AML-193 (cell line): ENCODE measurements around the gene ENTREP3.
"Not testable (repeated sequence)": the region's sequence is repeated elsewhere in the genome, so short reads cannot be mapped to it uniquely, and the experiment has no call there.

Experiments
- DNase-seq, 2 experiments: peaks; one replicate each; lab custom pipeline; 2025; lab: John Stamatoyannopoulos, UW

Gene ENTREP3, protein sequence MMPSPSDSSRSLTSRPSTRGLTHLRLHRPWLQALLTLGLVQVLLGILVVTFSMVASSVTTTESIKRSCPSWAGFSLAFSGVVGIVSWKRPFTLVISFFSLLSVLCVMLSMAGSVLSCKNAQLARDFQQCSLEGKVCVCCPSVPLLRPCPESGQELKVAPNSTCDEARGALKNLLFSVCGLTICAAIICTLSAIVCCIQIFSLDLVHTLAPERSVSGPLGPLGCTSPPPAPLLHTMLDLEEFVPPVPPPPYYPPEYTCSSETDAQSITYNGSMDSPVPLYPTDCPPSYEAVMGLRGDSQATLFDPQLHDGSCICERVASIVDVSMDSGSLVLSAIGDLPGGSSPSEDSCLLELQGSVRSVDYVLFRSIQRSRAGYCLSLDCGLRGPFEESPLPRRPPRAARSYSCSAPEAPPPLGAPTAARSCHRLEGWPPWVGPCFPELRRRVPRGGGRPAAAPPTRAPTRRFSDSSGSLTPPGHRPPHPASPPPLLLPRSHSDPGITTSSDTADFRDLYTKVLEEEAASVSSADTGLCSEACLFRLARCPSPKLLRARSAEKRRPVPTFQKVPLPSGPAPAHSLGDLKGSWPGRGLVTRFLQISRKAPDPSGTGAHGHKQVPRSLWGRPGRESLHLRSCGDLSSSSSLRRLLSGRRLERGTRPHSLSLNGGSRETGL

DNA sequence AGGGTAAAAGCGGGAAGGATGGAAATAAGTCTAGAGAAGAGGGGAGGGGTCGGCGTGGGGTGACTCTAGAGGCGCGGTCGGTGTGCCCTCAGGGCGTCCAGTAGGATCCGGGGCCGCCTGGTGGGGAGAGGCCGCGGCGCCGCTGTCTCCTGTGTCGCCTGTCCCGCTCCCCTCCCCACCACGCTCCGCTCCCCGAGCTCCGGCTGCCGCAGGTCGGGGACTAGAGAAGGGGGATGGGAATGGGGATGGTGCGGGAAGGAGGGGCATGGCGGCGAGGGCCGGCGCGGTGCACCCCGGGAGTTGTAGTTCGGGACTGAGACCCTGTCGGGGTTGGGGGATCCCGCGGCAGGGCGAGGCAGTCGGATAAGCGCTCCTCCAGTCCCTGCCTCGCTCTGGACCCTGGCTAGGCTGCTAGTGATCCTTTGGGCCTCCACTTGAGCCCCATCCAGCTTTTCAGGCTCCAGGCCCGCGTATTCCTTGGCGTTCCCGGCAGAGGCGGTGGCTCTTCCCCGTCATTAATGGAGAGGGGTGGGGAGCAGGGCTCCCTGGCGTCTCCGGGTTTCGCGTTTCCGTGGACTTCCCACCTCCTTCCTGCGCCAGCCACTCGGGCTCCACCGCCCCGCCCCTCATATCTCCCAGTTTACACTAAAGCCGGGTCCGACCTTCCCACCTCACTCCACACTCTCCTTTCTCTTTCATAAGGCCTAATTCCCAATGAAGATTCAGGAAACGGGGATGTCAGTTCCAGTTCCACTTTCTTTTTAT, at the start of gene ENTREP3:
TSS of gene ENTREP3 (minus strand) at position 241 of the 765 bp plus-strand sequence. CDS start 606 bp downstream, outside the sequence.
- peak; percentile 42 to 47 for DNase-seq

DNA sequence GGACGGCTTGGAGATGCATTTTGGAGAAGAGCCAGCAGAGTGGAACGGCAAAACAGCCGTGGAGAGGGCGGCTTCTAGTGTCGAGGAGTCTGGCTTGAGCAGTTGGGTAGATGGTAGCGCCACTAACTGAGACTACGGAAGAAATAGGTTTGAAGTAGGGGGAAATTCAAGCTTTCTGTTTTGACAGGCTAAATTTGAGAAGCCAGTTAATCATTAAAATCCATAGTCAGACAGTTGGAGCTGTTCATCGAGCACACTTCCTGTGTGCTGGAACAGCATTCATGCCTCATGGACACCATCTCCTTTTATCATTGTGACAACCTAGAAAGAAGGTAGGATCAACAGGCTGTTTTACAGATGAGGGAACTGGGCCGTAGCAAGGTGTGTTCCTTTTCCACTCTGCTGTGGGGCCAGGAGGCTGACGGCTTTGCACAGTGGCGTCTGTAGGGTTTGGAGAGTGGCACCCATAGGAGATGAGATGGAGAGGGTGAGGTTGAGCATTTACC, 49.3 kb upstream of the ENTREP3 start:
- DNase-seq = no peak

DNA sequence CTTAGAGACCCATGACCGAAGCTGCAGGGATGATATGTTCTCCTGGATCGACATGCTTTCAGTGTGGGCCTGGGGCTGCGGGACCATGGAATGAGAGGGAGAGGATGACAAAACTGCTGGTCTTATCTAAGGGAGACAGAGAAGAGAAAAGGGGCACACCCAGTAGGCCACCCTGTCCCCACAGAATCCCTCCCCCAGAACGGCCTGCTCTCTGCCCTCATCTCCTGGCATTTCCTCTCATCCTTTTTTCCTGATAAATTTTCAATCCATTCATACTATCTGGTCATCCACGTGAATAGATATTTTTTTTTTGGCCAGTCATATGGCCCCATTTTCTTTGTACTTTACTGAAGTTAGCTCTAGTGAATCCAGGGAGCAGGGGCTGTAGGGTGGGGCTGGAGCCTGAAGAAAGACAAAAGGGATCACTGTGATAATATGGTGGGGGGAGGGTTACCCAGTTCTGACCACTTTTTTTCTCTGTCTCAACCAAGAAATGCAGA, 46.1 kb upstream of the ENTREP3 start, which contains the start of gene PKLR:
TSS of gene PKLR (minus strand) at position 97 of the 500 bp plus-strand sequence. CDS start at position 54, 43 bp downstream.
- no peak for DNase-seq

DNA sequence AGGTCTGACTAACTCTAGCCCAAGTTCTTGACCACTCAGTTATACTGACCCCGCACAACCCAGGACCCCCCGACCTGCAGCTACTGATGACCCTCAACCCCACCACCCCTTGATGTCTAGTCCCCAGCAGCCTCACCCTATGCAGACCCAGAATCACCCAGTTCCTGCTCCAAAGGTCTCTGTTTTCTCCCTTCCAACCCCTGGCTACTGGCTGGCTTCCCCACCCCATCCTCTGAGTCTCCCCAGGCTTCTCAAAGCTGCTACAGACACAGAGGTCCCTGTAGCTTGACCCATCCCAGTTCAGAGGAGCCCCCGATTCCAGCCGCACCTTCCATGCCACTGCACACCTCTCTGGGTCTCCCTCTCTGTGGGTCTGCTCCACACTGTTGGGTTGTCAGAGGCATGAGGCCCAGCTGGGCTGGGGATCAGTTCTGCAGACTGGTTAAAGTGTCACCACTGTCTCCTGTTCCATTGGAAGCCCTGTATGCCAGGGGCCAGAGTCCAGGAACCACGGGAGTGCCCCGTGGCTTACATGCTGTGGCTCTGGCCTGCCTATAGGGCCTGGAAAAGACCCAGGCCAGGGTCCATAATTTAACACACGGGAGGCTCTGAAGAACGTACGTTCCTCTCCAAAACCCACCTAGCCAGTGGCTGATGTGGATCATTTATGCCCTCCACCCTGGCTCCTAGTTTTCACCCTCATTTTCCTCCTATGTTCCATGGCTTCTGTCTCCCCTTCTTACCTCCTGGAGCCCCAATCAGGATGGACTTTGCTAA, 45.5 kb upstream of the ENTREP3 start:
- DNase-seq = no peak

DNA sequence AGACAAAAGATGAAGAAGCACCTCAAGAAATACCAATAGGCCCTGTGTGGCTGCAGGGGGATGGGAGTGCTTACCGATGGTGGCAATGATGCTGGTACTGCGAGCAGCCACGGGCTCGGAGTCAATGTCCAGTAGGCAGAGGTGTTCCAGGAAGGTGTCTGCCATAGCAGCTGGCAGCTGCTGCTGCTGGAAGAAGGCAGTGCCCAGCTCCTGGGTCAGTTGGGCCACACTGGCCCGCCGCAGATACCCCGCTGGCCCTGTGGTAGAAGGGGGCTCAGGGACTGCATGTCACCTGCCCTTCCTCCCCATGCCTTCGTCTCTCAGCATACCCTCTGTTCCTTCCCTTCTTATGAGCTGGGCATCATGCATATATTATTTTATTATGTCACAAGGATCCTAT, 44.7 kb upstream of the ENTREP3 start:
- no peak for DNase-seq

DNA sequence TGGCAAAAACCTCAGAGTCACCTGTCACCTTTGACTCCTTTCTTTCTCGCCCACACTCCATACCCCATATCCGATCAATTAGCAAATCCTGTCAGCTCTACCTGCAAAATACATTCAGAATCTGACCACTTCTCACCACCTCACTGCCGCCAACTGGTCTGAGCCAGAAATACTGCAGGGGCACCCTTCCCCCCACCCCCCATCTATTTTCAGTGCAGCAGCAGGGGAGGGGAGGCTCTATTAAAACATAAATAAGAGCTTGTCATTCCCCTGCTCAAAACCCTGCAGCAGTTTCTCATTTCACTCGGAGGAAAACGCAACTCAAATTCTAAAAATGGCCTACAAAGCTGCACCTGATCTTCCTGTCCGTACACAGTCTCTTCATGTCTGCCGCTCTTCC, 42.1 kb upstream of the ENTREP3 start:
- no peak for DNase-seq

DNA sequence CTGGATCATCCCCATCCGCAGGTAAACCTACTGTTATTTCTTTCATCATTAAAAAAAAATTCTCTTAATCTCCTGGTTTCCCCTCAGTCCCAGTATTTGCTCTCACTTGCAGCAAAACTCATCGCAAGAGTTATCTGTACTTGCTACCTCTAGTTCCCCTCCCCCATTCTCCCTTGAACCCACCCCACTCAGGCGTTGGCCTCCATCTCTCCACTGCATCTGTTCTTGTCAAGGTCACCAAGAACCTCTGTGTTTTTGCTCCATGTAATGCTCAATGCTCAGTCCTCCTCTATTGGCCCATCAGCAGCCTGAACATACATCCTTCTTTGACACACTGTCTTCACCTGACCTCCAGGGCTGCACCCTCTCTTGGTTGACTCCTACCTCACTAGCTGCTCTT, 41.4 kb upstream of the ENTREP3 start:
- no peak for DNase-seq

DNA sequence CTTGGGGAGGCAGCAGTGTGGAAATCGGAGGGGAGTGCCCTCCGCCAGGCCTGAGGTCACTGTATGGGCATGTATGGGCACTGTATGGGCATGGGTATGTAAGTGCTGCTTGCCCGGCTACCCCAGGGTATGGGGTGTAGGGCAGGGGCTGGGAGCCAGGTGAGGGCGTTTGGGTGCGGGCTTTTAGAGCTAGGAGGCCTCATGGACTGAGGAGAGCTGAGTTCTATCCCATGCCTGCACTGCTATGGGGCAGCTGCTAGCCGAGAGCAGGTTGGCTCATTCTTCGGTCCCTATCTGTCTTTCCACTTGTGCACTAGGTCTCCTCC, 40.6 kb upstream of the ENTREP3 start:
- no peak for DNase-seq

DNA sequence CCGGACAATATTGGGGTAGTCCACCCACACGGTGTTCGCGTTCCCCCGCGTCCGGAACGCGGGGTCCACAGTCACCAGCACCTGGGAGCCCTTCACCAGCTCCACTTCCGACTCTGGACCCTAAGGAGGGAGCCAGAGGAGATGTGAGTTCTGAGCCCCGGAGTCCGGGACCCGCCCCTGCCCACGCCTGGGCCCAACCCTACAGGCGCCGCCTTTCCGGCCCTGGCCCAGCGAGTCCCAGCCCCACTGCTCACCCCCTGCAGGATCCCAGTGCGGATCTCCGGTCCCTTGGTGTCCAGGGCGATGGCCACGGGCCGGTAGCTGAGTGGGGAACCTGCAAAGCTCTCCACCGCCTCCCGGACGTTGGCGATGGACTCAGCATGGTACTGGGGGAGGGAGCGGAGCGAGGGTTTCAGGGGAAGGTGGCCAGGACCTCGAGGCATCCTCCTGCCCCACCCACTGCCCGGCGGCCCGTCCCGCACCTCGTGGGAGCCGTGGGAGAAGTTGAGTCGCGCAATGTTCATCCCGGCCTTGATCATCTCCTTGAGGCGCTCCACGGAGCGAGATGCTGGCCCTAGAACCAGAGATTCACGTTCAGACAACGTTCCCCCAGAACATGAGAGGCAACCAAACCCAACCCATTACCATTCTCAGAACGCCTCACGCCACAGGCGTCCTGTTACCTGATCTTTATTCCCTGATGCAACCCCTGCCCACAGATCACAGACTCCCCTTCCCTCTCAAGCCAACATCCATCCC, 40.1 kb upstream of the ENTREP3 start:
- DNase-seq = no peak

DNA sequence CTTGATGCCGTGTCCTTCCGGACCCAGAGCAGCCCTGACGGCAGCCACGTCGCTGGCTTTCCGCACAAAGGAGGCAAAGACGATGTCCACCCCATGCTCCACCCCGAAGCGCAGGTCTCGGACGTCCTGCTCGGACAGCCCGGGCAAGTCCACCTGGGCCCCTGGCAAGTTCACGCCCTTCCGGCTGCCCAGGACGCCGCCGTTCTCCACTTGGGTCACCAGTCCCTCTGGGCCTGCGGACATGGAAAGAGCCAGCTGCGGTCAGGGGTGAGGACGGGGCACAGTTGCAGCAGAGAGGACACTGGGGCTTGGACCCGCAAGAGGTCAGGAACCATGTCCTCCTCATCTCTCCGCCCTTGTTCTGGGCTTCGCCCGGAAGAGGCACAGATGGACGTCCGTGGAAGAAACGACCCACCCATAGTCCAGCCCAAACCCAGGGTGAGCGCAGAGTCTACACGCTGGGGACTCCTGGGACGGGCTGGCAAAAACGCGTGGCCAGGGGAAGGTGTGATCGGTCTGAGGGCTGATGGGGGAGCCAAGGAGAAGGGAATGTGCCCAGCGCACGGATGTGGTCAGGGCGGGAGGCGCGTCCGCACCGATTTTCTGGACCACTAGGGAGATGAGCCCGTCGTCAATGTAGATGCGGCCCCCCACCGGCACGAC, 39.4 kb upstream of the ENTREP3 start:
- no peak for DNase-seq

DNA sequence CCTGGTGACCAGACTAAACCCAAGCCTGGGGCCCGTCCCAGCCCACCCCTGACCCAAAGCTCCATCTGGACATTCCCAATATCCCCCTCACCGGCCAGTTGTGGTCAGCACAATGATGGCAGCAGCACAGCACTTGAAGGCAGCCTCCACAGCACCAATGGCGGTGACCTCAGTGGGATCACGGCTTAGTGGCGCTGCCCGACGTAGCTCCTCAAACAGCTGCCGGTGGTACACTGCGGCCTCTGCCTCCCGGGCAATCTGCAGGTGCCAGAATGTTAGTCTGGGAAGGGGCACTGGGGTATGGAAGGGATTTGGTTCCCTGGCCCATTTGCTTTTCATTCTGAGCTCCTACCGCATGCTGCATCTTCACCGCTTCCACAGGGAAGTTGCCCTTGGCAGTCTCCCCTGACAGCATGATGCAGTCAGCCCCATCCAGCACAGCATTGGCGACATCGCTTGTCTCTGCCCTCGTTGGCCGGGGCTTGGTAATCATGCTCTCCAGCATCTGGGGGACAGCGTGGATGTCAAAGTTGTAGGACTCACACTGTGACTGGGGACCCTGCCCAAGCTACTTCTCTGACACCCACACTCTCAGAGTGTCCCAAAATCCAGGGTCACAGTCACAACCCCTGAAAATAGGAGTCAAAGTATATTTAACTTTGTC, 37.9 kb upstream of the ENTREP3 start:
- DNase-seq = no peak

DNA sequence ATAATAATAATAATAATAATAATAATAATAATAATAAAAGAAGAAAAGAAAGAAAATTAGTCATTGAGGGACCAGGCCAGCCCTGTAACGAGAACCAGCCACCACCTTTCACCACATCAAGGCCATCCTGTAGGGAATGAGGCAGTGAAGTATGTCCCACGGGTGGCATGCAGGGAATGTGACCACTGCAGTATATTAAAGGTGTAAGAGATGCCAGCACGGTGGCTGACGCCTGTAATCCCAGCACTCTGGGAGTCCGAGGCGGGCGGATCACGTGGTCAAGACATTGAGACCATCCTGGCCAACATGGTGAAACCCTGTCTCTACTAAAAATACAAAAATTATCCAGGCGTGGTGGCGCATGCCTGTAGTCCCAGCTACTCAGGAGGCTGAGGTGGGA, 35.7 kb upstream of the ENTREP3 start:
- not testable (repeated sequence) for DNase-seq

DNA sequence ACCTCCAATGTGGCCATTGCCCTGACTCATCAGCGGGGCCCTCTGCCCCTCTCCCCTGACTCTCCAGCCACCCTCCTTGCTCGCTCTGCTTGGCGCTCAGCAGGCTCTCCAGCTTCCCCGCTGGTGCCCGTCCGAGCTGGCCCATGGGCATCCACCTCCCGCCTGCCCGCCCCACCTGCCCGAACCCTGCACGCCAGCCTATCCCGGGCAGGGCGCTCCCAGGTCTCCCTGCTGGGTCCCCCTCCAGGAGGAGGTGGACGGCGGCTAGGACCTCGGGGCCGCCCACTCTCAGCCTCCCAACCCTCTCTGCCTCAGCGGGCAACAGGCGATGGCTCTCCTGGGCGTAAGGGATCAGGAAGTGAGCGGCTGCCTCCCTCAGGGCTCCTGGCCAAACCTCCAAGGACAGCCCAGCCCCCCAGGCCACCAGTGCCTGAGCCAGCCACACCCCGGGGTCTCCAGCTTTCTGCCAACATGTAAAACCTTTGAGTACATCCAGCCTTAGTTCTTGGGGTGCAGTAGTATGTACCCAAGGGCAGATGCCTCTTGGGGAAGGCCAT, 32.8 kb upstream of the ENTREP3 start:
- DNase-seq = no peak

DNA sequence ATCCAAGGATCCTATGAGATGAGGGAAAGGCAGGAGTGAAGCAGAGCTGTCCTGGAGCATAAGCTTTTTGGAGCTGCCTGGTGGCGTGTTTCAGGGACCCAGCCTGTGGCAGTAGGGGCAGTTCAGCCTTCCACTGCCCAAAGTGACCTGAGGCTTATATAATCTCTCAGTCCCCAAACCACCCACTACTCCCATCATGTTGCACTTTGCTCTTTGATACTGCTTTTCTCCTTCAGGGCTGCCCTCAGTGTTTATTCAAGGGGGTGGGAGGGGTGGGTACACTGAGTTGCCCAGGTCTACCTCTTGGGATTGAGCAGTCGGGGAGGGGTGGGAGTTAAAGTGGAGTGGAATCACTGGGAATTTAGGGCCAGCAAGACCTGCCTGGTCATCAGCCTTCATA, 31.3 kb upstream of the ENTREP3 start:
- no peak for DNase-seq

DNA sequence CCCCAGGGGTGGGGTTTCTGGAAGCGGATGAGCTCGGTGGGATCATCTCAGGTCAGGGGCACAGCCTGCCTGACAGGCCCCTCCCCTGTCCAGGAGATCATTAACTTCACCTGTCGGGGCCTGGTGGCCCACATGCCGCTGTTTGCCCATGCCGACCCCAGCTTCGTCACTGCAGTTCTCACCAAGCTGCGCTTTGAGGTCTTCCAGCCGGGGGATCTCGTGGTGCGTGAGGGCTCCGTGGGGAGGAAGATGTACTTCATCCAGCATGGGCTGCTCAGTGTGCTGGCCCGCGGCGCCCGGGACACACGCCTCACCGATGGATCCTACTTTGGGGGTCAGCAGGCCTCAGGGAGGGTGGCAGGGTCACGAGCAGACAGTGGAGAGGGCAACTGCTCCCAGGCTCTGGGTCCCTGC, 30.4 kb upstream of the ENTREP3 start:
- DNase-seq = no peak

DNA sequence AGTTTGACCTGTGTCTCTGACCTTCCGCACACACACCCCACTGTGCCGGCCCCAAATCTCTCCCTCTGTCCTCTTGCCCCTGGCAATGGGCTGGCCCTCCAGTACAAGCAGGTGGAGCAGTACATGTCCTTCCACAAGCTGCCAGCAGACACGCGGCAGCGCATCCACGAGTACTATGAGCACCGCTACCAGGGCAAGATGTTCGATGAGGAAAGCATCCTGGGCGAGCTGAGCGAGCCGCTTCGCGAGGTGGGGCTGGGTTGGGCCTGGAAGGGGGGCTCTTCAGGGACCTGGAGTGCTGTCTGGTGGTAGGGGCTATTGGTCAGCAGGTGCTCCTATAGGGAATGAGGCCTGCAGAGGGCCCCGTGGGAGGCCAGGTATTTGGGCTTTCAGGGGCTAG, 29.8 kb upstream of the ENTREP3 start:
- DNase-seq = no peak

DNA sequence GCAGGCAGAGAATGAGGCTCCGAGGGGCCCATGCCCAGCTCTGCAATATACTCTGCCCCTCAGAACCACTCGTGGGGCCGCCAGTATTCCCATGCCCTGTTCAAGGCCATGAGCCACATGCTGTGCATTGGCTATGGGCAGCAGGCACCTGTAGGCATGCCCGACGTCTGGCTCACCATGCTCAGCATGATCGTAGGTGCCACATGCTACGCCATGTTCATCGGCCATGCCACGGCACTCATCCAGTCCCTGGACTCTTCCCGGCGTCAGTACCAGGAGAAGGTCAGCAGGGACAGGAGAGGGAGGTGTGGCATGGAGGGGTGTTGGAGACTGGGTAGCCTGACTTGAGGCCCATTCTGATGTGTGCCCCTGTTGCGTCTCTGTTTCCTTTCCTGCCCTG, 29.2 kb upstream of the ENTREP3 start:
- DNase-seq = no peak

DNA sequence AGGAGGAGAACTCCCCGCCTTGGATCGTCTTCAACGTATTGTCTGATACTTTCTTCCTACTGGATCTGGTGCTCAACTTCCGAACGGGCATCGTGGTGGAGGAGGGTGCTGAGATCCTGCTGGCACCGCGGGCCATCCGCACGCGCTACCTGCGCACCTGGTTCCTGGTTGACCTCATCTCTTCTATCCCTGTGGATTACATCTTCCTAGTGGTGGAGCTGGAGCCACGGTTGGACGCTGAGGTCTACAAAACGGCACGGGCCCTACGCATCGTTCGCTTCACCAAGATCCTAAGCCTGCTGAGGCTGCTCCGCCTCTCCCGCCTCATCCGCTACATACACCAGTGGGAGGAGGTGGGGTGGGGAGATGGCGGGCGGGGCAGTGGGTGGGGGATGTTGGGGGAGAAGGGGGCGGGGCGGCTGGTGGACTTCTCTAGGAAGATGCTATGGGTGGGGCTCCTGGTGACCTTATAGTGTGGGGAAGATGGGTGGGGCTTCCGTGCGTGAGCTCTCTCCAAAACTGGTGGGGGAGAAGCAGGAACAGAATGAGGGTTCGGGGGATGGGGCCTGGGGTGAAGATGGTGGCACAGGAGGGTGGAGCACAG, 27.3 kb upstream of the ENTREP3 start:
- DNase-seq = no peak

DNA sequence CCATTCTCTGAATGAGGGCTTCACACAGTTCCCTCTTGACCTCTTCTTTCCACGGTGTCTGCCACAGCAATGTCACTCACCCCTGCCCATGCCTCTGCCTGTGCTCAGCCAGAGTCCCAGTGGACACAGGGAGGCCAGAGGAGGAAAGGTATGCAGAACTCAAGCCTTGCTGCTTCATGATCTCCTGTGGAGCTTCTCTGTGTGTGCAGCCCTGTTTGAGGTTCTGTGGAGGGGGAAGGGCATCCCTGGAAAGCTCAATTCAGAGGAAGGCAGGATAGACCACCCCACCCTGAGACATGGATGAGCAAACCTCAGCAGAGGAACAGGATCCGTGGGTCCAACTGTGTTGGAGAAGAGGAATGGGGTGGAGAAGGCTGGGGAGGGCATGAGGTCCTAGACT, 24.0 kb upstream of the ENTREP3 start:
- DNase-seq = no peak
